Liver (tissue), 9 donors: ENCODE measurements around the gene CYB5D1. TPM values are rescaled to one million over a fixed set of nuclear protein-coding genes. Genes with fewer than 3 reads are reported as not detected.
A peak's percentile ranks its signal among the peaks of the same experiment; 100 is the strongest.

Experiments
- DNase-seq: peaks from one replicate; pipeline ENCODE4 v3.0.0-alpha.2; 2017; ENCODE audit warnings: low spot score
- H3K27ac ChIP-seq, 2 donors: one replicate each; pipeline ENCODE4 v1.7.0; 2013; ENCODE audit warnings: inconsistent platforms in 2 of 2, low read length in 2 of 2, control low read depth in 1 of 2, low read depth in 1 of 2, mild to moderate bottlenecking in 1 of 2
- H3K27me3 ChIP-seq, 4 donors: one replicate each; pipeline versions ENCODE4 v1.6.1 to v1.7.0; 2013; ENCODE audit warnings: low read length in 3 of 4, inconsistent platforms in 1 of 4, mild to moderate bottlenecking in 1 of 4, moderate library complexity in 1 of 4; ENCODE audit not compliant: control insufficient read depth in 4 of 4, insufficient read depth in 4 of 4
- H3K36me3 ChIP-seq, 4 donors: one replicate each; pipeline versions ENCODE4 v1.6.1 to v1.7.0; 2013; ENCODE audit warnings: low read length in 3 of 4, mild to moderate bottlenecking in 3 of 4, low read depth in 1 of 4, moderate library complexity in 1 of 4; ENCODE audit not compliant: control insufficient read depth in 4 of 4, insufficient read depth in 3 of 4
- H3K4me1 ChIP-seq, 4 donors: one replicate each; pipeline versions ENCODE4 v1.6.1 to v1.7.0; 2013; ENCODE audit warnings: low read length in 3 of 4, mild to moderate bottlenecking in 3 of 4, moderate library complexity in 1 of 4; ENCODE audit not compliant: control insufficient read depth in 4 of 4, insufficient read depth in 4 of 4
- H3K4me3 ChIP-seq, 3 donors: one replicate each; pipeline versions ENCODE4 v1.6.1 to v1.7.0; 2013; ENCODE audit warnings: low read length in 3 of 3, control low read depth in 1 of 3, low read depth in 1 of 3, mild to moderate bottlenecking in 1 of 3
- H3K9ac ChIP-seq, 2 donors: one replicate each; pipeline ENCODE4 v1.7.0; 2013; ENCODE audit warnings: low read length in 2 of 2, mild to moderate bottlenecking in 2 of 2, moderate library complexity in 2 of 2, control low read depth in 1 of 2, low read depth in 1 of 2
- H3K9me3 ChIP-seq, 4 donors: one replicate each; pipeline versions ENCODE4 v1.6.1 to v1.7.0; 2013; ENCODE audit warnings: low read length in 3 of 4; ENCODE audit not compliant: control insufficient read depth in 4 of 4
- EGR1 ChIP-seq, 2 donors: IDR thresholded peaks; 2 replicates each; pipeline ENCODE4 v1.6.1; 2016 to 2018; ENCODE audit warnings: antibody characterized with exemption in 2 of 2, low read depth in 2 of 2
- FOXA1 ChIP-seq: IDR thresholded peaks from 2 replicates; pipeline ENCODE4 v1.6.1; 2016; ENCODE audit warnings: antibody characterized with exemption
- FOXA2 ChIP-seq: IDR thresholded peaks from 2 replicates; pipeline ENCODE4 v1.6.1; 2016; ENCODE audit warnings: antibody characterized with exemption
- GABPA ChIP-seq, 2 donors: IDR thresholded peaks in 1 of 2; conservative IDR thresholded peaks in 1 of 2; 2 replicates each; pipeline ENCODE4 v1.6.1; 2016; ENCODE audit warnings: antibody characterized with exemption in 2 of 2, mild to moderate bottlenecking in 1 of 2, moderate library complexity in 1 of 2
- HNF4A ChIP-seq, 2 donors: conservative IDR thresholded peaks; 2 replicates each; pipeline ENCODE4 v1.6.1; 2016; ENCODE audit warnings: antibody characterized with exemption in 2 of 2, mild to moderate bottlenecking in 2 of 2
- HNF4G ChIP-seq: IDR thresholded peaks from 2 replicates; pipeline ENCODE4 v1.6.1; 2016; ENCODE audit warnings: antibody characterized with exemption
- JUND ChIP-seq, 2 donors: IDR thresholded peaks; 2 replicates each; pipeline ENCODE4 v1.6.1; 2016; ENCODE audit warnings: antibody characterized with exemption in 2 of 2
- NR2F2 ChIP-seq: IDR thresholded peaks from 2 replicates; pipeline ENCODE4 v1.6.1; 2016; ENCODE audit warnings: antibody characterized with exemption
- RAD21 ChIP-seq, 2 donors: IDR thresholded peaks; 2 replicates each; pipeline ENCODE4 v1.6.1; 2016; ENCODE audit warnings: antibody characterized with exemption in 2 of 2, mild to moderate bottlenecking in 2 of 2
- REST ChIP-seq: IDR thresholded peaks from 2 replicates; pipeline ENCODE4 v1.6.1; 2016; ENCODE audit warnings: antibody characterized with exemption, mild to moderate bottlenecking
- RXRA ChIP-seq, 2 donors: IDR thresholded peaks; 2 replicates each; pipeline ENCODE4 v1.6.1; 2017 to 2018; ENCODE audit warnings: antibody characterized with exemption in 2 of 2, mild to moderate bottlenecking in 1 of 2
- SP1 ChIP-seq: IDR thresholded peaks from 2 replicates; pipeline ENCODE4 v1.6.1; 2018; ENCODE audit warnings: antibody characterized with exemption, mild to moderate bottlenecking
- TAF1 ChIP-seq: conservative IDR thresholded peaks from 2 replicates; pipeline ENCODE4 v1.6.1; 2016; ENCODE audit warnings: antibody characterized with exemption, mild to moderate bottlenecking
- YY1 ChIP-seq: IDR thresholded peaks from 2 replicates; pipeline ENCODE4 v1.6.1; 2016; ENCODE audit warnings: antibody characterized with exemption, mild to moderate bottlenecking
- ZBTB33 ChIP-seq: IDR thresholded peaks from 2 replicates; pipeline ENCODE4 v1.6.1; 2016; ENCODE audit warnings: antibody characterized with exemption
- WGBS: extraction: QIAGEN DNeasy Blood & Tissue Kit; methylation state at CpG from one replicate; pipeline ENCODE4 v1.1.7; 2013; 5-methylcytosine and 5-hydroxymethylcytosine counted together
- polyA plus RNA-seq, 2 donors: library from polyadenylated mRNA; stranded (reverse) in 1 of 2; unstranded in 1 of 2; fragments of 200-250 nt in 1 of 2; fragments of >200 nt in 1 of 2; fragmentation: Nextera tagmentation in 1 of 2; extraction: Ambion mirVana in 1 of 2; gene quantifications; one replicate each; pipeline versions ENCODE4 v1.2.1 to v1.2.3, GENCODE V29; 2013 to 2015
- total RNA-seq, 2 donors: library from RNA; depleted of rRNA; stranded (reverse); fragments of >200 nt; gene quantifications; one replicate each; pipeline ENCODE4 v1.2.3, GENCODE V29; 2014
- TF ChIP-seq, protein P1 (sequence below): fragments of 150-350 bp; IDR thresholded peaks from 2 replicates; pipeline ENCODE4 v1.5.1; 2017; ENCODE audit warnings: improper control_type of control experiment, low read depth, low read length; ENCODE audit not compliant: missing input control
- TF ChIP-seq, protein P2 (sequence below): IDR thresholded peaks from 2 replicates; pipeline ENCODE4 v1.6.1; 2016; ENCODE audit warnings: antibody characterized with exemption
- donor health status: healthy.
- donor health status: healthy.
- donor health status: healthy.
- donor health status: healthy.
- donor health status: healthy.

The CYB5D1 gene
- total and polyA plus RNA-seq, 4 donors: 2.5 to 12.0 (median 6.6) TPM

GRCh38 chr17:7834542-7834956, 23.3 kb upstream of the CYB5D1 start:
- no peaks in the 10 kb centered on the region for H3K27me3 ChIP-seq
- no peaks in the 10 kb centered on the region for H3K9me3 ChIP-seq
- H3K4me1 ChIP-seq: peaks cover 7 to 50% (median 38%) of the 10 kb centered on the region in 4 donors
- peak; percentile 63 for DNase-seq
- no peaks in the 10 kb centered on the region for H3K36me3 ChIP-seq
- TF ChIP-seq HNF4A (conservative IDR thresholded peaks at IDR 0.05) (peak; percentile 67 to 86), FOXA2 (no peak), GABPA (IDR thresholded peaks at IDR 0.05 in 1 of 2, conservative IDR thresholded peaks at IDR 0.05 in 1 of 2) (no peak), HNF4G (peak; percentile 37), EGR1 (IDR thresholded peaks at IDR 0.05; ENCODE audit: low read depth in 2 of 2) (no peak), NR2F2 (peak; percentile 96), RXRA (IDR thresholded peaks at IDR 0.05) (peak; percentile 87 to 97), SP1 (peak; percentile 61), TAF1 (no peak), YY1 (no peak)
- TF ChIP-seq, protein P1, sequence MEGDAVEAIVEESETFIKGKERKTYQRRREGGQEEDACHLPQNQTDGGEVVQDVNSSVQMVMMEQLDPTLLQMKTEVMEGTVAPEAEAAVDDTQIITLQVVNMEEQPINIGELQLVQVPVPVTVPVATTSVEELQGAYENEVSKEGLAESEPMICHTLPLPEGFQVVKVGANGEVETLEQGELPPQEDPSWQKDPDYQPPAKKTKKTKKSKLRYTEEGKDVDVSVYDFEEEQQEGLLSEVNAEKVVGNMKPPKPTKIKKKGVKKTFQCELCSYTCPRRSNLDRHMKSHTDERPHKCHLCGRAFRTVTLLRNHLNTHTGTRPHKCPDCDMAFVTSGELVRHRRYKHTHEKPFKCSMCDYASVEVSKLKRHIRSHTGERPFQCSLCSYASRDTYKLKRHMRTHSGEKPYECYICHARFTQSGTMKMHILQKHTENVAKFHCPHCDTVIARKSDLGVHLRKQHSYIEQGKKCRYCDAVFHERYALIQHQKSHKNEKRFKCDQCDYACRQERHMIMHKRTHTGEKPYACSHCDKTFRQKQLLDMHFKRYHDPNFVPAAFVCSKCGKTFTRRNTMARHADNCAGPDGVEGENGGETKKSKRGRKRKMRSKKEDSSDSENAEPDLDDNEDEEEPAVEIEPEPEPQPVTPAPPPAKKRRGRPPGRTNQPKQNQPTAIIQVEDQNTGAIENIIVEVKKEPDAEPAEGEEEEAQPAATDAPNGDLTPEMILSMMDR: no peak
- TF ChIP-seq, protein P2, sequence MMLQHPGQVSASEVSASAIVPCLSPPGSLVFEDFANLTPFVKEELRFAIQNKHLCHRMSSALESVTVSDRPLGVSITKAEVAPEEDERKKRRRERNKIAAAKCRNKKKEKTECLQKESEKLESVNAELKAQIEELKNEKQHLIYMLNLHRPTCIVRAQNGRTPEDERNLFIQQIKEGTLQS: no peak
- H3K9ac ChIP-seq: peak overlapping the region; percentile 55 to 77
- peak overlapping the region; percentile 98 to 99 for H3K27ac ChIP-seq
- under 1% methylated on average over 20 of the region's 20 CpGs for WGBS
- H3K4me3 ChIP-seq: peak overlapping the region; percentile 59 to 72 (median 67)

DNA sequence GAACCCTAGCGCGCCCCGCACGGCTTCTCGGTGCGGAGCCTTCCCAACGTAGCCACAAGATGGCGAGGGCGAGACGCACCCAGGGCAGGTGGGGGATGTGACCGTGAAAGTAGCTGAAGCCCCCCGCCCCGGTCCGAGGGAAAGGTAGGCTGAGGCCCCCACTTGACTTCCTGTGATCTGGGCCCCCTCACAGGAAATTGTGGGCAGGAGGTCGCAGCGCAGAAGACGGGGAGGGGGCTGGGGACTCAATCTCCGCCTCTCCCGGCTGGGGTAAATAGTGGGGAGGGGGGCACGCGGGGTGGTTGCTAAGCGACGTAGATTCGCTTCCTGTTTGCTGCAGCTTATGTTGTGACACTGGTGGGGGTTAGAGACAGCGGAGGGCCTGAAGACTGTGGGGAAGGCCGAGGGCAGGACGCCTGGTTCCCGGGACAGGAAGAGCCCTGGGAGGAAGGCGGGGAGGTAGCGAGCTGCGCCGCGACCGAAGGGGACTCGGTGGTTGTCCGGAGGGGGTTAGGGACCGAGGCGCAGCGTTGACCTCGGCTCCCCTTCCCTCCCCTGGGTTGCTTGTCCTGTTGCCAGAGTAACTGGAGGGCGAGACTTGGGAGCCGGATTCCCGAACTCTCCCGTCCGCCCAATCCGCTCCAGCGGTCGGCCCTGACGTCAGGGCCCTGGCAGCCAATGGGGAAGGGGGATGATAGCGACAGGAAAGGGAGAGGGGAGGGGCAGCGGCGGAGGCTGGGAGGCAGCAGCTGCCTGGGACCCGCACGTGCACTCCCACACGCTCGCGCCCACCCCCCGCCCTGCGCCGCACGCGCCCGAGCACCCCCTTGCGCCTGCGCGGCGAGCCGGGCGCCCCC, 22.6 kb upstream of the CYB5D1 start:
- peak overlapping the region; percentile 98 to 99 for H3K27ac ChIP-seq
- no peaks in the 10 kb centered on the region for H3K9me3 ChIP-seq
- H3K36me3 ChIP-seq: no peaks in the 10 kb centered on the region
- WGBS: under 1% methylated on average over 69 of the region's 69 CpGs
- H3K9ac ChIP-seq: peak overlapping the region; percentile 64 to 68
- peak; percentile 92 for DNase-seq
- peak overlapping the region; percentile 59 to 74 (median 72) for H3K4me3 ChIP-seq
- TF ChIP-seq SP1 (peak; percentile 45), EGR1 (IDR thresholded peaks at IDR 0.05; ENCODE audit: low read depth in 2 of 2) (no peak), RXRA (IDR thresholded peaks at IDR 0.05) (peak in 1 of 2 donors; percentile 11), YY1 (peak; percentile 18), ZBTB33 (peak; percentile 95), GABPA (IDR thresholded peaks at IDR 0.05 in 1 of 2, conservative IDR thresholded peaks at IDR 0.05 in 1 of 2) (peak in 1 of 2 donors; percentile 21), JUND (IDR thresholded peaks at IDR 0.05) (peak in 1 of 2 donors; percentile 9), FOXA1 (no peak), REST (peak; percentile 17), RAD21 (IDR thresholded peaks at IDR 0.05) (peak; percentile 67 to 78), HNF4A (conservative IDR thresholded peaks at IDR 0.05) (peak in 1 of 2 donors; percentile 31)
- TF ChIP-seq, protein P1: peak; percentile 54
- TF ChIP-seq, protein P2: no peak
- H3K27me3 ChIP-seq: no peaks in the 10 kb centered on the region
- H3K4me1 ChIP-seq: peaks cover 7 to 56% (median 38%) of the 10 kb centered on the region in 4 donors
